Measurements from ENCODE around the gene R3HDML. TPM values are rescaled to one million over a fixed set of nuclear protein-coding genes. Genes with fewer than 3 reads are reported as not detected.

R3HDML gene
- total and polyA plus RNA-seq, 2 of the 13 experiments (the other 11 are each of a cell fraction or from before 2014, with no cell fraction given), result not detected

DNA sequence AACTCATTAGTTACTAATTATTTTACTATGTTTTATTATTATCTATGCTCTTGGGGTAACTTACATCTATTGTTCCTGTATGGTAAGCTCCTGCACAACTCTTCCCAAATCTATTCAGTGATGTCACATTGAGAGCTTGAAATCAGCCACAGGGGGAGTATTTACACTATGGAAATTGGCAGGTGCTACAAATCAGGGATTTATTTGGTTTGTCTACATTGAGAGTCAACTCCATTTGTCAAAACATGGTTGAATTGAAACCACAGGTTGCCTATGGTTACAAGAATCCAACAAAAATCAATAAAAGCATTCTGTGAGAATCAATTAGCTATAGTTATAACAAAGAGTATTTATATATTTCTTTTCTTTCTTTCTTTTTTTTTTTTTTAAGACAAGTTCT is 22.0 kb upstream of the R3HDML start (continued):
- TF ChIP-seq ZNF160 (CRISPR knock-in tag; IDR thresholded peaks at IDR 0.05) (no peak), IRF2 (CRISPR knock-in tag; IDR thresholded peaks at IDR 0.05) (no peak)

DNA sequence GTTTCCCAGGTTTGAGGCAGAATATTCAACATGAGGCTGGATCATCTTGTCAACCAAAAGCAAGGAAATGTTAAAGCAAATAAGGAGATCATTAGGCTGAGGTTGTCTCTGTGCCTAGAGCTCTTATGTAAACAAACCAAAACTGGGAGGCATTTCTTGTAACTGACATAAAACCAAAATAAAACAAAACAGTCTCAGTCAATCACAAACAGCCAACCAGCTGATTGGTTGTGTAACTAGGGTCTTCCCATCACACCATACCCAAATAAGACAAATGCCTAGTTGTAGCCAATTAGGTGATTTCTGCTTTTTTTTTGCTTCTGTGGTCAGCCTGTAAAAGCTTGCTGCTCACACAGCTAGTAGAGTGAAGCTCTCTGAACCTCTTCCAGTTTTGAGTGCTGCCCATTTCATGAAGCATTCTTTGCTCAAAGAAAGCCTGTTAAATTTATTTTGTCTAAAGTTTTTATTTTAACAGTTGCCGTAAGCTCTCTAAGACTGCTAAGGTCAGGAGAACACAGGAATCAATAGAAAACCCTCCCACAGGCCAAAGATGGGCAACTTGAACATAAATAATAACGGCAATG is 16.9 kb upstream of the R3HDML start:
- DNase-seq (ENCODE audit: low spot score), result no peak
- no peaks in the 10 kb centered on the region for H3K36me3 ChIP-seq (replicated peaks in 1 of 2; ENCODE audit: control insufficient read depth in 1 of 2, insufficient read depth in 2 of 2, low read length in 2 of 2)
- H2AFZ ChIP-seq (ENCODE audit: low read length), result no peak overlapping the region
- in situ Hi-C loops (cut with HindIII; ENCODE audit: extremely low pct_ligation_motif_present, low pct_unique_long_range_greater_than_20kb) (no loop called here), intact Hi-C loops (cut with micrococcal nuclease; ENCODE audit: unreplicated experiment) (loop anchor here (5.0 kb wide), 1 partner anchor 658 kb away; no protein-coding TSS in a partner anchor)
- peak; percentile 15 for FAIRE-seq
- no peaks in the 10 kb centered on the region for H3K79me2 ChIP-seq (ENCODE audit: insufficient read depth, low read length)
- 53% methylated on average over 2 of the region's 2 CpGs for WGBS (ENCODE audit: low lambda C conversion rate)
- CTCF ChIA-PET (ENCODE audit: low intra/inter-chr PET ratio, low total read pairs), result no interaction called here
- no peak overlapping the region for H3K9ac ChIP-seq (ENCODE audit: insufficient read depth, low read depth, low read length)
- no peaks in the 10 kb centered on the region for H3K9me3 ChIP-seq (ENCODE audit: low read length)
- no TSS peak for BruUV-seq (replicated peaks)
- no peak overlapping the region for H3K4me3 ChIP-seq (replicated peaks in 1 of 3; ENCODE audit: insufficient read depth in 1 of 3, low read depth in 2 of 3, low read length in 3 of 3)
- peak; percentile 33; the same call in 2 of the 3 replicates for ATAC-seq
- POLR2A ChIA-PET, result interaction anchor here (0.6 to 1.0 kb wide), 3 partner anchors 9 to 156 kb away, joined by 3 to 4 read pairs (median 4); partner anchors contain the start of gene TTPAL
- H3K4me2 ChIP-seq (ENCODE audit: low read depth, low read length), result no peak overlapping the region
- H3K27ac ChIP-seq (ENCODE audit: extremely low read length, insufficient read depth, low read length), result no peak overlapping the region
- no peaks in the 10 kb centered on the region for H4K20me1 ChIP-seq (ENCODE audit: insufficient read depth, low read length)
- no peaks in the 10 kb centered on the region for H3K27me3 ChIP-seq (ENCODE audit: control insufficient read depth in 1 of 2, insufficient read depth in 2 of 2, low read length in 2 of 2)
- peaks cover 16% of the 10 kb centered on the region for H3K4me1 ChIP-seq (ENCODE audit: insufficient read depth, low read length)
- no peak for TF ChIP-seq GABPA (IDR thresholded peaks at IDR 0.05; ENCODE audit: low read depth, low read length)
- TF ChIP-seq GABPA (CRISPR knock-in tag; IDR thresholded peaks at IDR 0.05; ENCODE audit: low read depth), result no peak
- TF ChIP-seq, protein P1, sequence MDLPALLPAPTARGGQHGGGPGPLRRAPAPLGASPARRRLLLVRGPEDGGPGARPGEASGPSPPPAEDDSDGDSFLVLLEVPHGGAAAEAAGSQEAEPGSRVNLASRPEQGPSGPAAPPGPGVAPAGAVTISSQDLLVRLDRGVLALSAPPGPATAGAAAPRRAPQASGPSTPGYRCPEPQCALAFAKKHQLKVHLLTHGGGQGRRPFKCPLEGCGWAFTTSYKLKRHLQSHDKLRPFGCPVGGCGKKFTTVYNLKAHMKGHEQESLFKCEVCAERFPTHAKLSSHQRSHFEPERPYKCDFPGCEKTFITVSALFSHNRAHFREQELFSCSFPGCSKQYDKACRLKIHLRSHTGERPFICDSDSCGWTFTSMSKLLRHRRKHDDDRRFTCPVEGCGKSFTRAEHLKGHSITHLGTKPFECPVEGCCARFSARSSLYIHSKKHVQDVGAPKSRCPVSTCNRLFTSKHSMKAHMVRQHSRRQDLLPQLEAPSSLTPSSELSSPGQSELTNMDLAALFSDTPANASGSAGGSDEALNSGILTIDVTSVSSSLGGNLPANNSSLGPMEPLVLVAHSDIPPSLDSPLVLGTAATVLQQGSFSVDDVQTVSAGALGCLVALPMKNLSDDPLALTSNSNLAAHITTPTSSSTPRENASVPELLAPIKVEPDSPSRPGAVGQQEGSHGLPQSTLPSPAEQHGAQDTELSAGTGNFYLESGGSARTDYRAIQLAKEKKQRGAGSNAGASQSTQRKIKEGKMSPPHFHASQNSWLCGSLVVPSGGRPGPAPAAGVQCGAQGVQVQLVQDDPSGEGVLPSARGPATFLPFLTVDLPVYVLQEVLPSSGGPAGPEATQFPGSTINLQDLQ (CRISPR knock-in tag; IDR thresholded peaks at IDR 0.05), result no peak
- TF ChIP-seq HMGA1 (CRISPR knock-in tag; conservative IDR thresholded peaks at IDR 0.05), result no peak
- TF ChIP-seq, protein P2, sequence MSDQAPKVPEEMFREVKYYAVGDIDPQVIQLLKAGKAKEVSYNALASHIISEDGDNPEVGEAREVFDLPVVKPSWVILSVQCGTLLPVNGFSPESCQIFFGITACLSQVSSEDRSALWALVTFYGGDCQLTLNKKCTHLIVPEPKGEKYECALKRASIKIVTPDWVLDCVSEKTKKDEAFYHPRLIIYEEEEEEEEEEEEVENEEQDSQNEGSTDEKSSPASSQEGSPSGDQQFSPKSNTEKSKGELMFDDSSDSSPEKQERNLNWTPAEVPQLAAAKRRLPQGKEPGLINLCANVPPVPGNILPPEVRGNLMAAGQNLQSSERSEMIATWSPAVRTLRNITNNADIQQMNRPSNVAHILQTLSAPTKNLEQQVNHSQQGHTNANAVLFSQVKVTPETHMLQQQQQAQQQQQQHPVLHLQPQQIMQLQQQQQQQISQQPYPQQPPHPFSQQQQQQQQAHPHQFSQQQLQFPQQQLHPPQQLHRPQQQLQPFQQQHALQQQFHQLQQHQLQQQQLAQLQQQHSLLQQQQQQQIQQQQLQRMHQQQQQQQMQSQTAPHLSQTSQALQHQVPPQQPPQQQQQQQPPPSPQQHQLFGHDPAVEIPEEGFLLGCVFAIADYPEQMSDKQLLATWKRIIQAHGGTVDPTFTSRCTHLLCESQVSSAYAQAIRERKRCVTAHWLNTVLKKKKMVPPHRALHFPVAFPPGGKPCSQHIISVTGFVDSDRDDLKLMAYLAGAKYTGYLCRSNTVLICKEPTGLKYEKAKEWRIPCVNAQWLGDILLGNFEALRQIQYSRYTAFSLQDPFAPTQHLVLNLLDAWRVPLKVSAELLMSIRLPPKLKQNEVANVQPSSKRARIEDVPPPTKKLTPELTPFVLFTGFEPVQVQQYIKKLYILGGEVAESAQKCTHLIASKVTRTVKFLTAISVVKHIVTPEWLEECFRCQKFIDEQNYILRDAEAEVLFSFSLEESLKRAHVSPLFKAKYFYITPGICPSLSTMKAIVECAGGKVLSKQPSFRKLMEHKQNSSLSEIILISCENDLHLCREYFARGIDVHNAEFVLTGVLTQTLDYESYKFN (CRISPR knock-in tag; conservative IDR thresholded peaks at IDR 0.05), result no peak
- TF ChIP-seq ZMAT3 (CRISPR knock-in tag; conservative IDR thresholded peaks at IDR 0.05), result no peak
- TF ChIP-seq AGO1 (IDR thresholded peaks at IDR 0.05; ENCODE audit: low read depth, low read length, poor library complexity, severe bottlenecking), result no peak
- TF ChIP-seq NBN (conservative IDR thresholded peaks at IDR 0.05), result no peak
- no peak for TF ChIP-seq DNMT3B (CRISPR knock-in tag; conservative IDR thresholded peaks at IDR 0.05)
- TF ChIP-seq ZSCAN21 (CRISPR knock-in tag; IDR thresholded peaks at IDR 0.05; ENCODE audit: borderline replicate concordance), result no peak
- peak; percentile 18; the same call in 1 of the 2 replicates for TF ChIP-seq ZMYM4 (CRISPR knock-in tag; IDR thresholded peaks at IDR 0.05)
- TF ChIP-seq, protein P3, sequence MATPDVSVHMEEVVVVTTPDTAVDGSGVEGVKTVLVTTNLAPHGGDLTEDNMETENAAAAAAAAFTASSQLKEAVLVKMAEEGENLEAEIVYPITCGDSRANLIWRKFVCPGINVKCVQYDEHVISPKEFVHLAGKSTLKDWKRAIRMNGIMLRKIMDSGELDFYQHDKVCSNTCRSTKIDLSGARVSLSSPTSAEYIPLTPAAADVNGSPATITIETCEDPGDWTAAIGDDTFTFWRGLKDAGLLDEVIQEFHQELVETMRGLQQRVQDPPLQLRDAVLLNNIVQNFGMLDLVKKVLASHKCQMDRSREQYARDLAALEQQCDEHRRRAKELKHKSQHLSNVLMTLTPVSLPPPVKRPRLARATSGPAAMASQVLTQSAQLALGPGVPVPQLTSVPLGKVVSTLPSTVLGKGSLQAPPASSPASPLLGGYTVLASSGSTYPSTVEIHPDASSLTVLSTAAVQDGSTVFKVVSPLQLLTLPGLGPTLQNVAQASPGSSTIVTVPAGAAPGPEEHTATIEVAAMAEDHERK (CRISPR knock-in tag; IDR thresholded peaks at IDR 0.05; ENCODE audit: low read depth), result no peak

All from HepG2 (cell line).